ENCODE data around the gene ELMO1.

DNA sequence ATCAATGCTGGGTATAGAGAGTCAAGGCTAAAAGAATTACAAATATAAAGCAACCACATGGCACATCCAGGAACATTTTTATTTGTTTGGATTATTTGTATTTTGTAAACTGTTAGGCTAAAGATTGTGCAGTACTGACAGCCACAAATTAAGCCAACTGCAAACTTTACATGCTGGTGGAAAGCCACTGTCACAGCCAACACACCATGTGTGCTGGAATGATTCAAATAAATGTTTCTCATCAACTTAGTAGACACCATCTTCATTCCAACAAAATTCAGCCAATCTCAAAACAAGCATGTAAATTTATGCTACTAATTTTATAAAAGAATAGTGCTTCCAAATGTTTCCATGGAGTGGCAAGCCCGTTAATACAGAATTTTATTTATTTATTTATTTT, 211.8 kb downstream of the ELMO1 start:
- TF ChIP-seq, protein P1, sequence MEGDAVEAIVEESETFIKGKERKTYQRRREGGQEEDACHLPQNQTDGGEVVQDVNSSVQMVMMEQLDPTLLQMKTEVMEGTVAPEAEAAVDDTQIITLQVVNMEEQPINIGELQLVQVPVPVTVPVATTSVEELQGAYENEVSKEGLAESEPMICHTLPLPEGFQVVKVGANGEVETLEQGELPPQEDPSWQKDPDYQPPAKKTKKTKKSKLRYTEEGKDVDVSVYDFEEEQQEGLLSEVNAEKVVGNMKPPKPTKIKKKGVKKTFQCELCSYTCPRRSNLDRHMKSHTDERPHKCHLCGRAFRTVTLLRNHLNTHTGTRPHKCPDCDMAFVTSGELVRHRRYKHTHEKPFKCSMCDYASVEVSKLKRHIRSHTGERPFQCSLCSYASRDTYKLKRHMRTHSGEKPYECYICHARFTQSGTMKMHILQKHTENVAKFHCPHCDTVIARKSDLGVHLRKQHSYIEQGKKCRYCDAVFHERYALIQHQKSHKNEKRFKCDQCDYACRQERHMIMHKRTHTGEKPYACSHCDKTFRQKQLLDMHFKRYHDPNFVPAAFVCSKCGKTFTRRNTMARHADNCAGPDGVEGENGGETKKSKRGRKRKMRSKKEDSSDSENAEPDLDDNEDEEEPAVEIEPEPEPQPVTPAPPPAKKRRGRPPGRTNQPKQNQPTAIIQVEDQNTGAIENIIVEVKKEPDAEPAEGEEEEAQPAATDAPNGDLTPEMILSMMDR (conservative IDR thresholded peaks at IDR 0.05; ENCODE audit: low read depth in 2 of 2), result no peak
- TF ChIP-seq EZH2 (IDR thresholded peaks at IDR 0.05; ENCODE audit: low read depth, unreplicated experiment) (no peak), POLR2AphosphoS5 (IDR thresholded peaks at IDR 0.05; ENCODE audit: low read depth) (no peak), EZH2phosphoT487 (IDR thresholded peaks at IDR 0.05; ENCODE audit: unreplicated experiment) (no peak), JUNB (IDR thresholded peaks at IDR 0.05; ENCODE audit: unreplicated experiment) (no peak), ZNF114 (CRISPR knock-in tag; IDR thresholded peaks at IDR 0.05) (no peak)
- TF ChIP-seq, protein P2, sequence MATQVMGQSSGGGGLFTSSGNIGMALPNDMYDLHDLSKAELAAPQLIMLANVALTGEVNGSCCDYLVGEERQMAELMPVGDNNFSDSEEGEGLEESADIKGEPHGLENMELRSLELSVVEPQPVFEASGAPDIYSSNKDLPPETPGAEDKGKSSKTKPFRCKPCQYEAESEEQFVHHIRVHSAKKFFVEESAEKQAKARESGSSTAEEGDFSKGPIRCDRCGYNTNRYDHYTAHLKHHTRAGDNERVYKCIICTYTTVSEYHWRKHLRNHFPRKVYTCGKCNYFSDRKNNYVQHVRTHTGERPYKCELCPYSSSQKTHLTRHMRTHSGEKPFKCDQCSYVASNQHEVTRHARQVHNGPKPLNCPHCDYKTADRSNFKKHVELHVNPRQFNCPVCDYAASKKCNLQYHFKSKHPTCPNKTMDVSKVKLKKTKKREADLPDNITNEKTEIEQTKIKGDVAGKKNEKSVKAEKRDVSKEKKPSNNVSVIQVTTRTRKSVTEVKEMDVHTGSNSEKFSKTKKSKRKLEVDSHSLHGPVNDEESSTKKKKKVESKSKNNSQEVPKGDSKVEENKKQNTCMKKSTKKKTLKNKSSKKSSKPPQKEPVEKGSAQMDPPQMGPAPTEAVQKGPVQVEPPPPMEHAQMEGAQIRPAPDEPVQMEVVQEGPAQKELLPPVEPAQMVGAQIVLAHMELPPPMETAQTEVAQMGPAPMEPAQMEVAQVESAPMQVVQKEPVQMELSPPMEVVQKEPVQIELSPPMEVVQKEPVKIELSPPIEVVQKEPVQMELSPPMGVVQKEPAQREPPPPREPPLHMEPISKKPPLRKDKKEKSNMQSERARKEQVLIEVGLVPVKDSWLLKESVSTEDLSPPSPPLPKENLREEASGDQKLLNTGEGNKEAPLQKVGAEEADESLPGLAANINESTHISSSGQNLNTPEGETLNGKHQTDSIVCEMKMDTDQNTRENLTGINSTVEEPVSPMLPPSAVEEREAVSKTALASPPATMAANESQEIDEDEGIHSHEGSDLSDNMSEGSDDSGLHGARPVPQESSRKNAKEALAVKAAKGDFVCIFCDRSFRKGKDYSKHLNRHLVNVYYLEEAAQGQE (IDR thresholded peaks at IDR 0.05; ENCODE audit: unreplicated experiment), result no peak

All from GM23338 (cell line).